Gastroesophageal sphincter (tissue), 3 donors: ENCODE results near the gene SLC39A3.

Experiments used
- CTCF ChIP-seq, 4 experiments: fragments of 200-600 bp in 2 of 4; fragments of 450-650 bp in 2 of 4; sonication (generic) in 1 of 4; IDR thresholded peaks; one replicate each; pipeline ENCODE4 v1.5.1; 2017 to 2019; ENCODE audit warnings: antibody characterized with exemption in 4 of 4, mild to moderate bottlenecking in 2 of 4, moderate library complexity in 2 of 4
- POLR2A ChIP-seq, 2 donors: fragments of 450-650 bp; IDR thresholded peaks; one replicate each; pipeline ENCODE4 v1.6.1; 2017; ENCODE audit warnings: antibody characterized with exemption in 2 of 2, mild to moderate bottlenecking in 2 of 2, moderate library complexity in 1 of 2
- POLR2AphosphoS5 ChIP-seq: sonication (generic); formaldehyde crosslinking; IDR thresholded peaks from one replicate; pipeline ENCODE4 v1.6.1; 2017; ENCODE audit warnings: antibody characterized with exemption

GRCh38 chr19:2716722-2717637, 22.8 kb downstream of the SLC39A3 start:
- TF ChIP-seq CTCF (IDR thresholded peaks at IDR 0.05): no peak
- TF ChIP-seq POLR2A (IDR thresholded peaks at IDR 0.05): no peak
- no peak for TF ChIP-seq POLR2AphosphoS5
